ENCODE results near the gene HCN2. TPM values are rescaled to one million over a fixed set of nuclear protein-coding genes. Genes with fewer than 3 reads are reported as not detected.

HCN2 gene
- total and polyA plus RNA-seq, 10 of the 15 experiments (the other 5 are each of a cell fraction or from before 2014, with no cell fraction given) = 0.01 to 0.54 (median 0.08) TPM; not detected in 4

- TF ChIP-seq IRF5 (IDR thresholded peaks at IDR 0.05; ENCODE audit: borderline replicate concordance) (no peak), IRF4 (IDR thresholded peaks at IDR 0.05; ENCODE audit: low read depth, low read length) (no peak), SUPT20H (IDR thresholded peaks at IDR 0.05; ENCODE audit: borderline replicate concordance, control insufficient read depth, low read depth, low read length) (no peak), YY1 (IDR thresholded peaks at IDR 0.05; ENCODE audit: low read depth, low read length) (peak; percentile 30; the same call in 1 of the 2 replicates), ZBED1 (IDR thresholded peaks at IDR 0.05; ENCODE audit: borderline replicate concordance) (no peak), ZNF384 (IDR thresholded peaks at IDR 0.05; ENCODE audit: borderline replicate concordance, low read depth, low read length) (no peak), HDGF (IDR thresholded peaks at IDR 0.05) (no peak), NR2C1 (IDR thresholded peaks at IDR 0.05) (no peak), MTA3 (IDR thresholded peaks at IDR 0.05; ENCODE audit: borderline replicate concordance, low read length) (no peak), RCOR1 (conservative IDR thresholded peaks at IDR 0.05; ENCODE audit: low read depth, low read length) (peak; percentile 98), RELB (IDR thresholded peaks at IDR 0.05; ENCODE audit: low read depth) (no peak), ZZZ3 (IDR thresholded peaks at IDR 0.05; ENCODE audit: control insufficient read depth, insufficient read length, low read depth) (peak; percentile 94), ZBTB33 (IDR thresholded peaks at IDR 0.05) (no peak), RB1 (IDR thresholded peaks at IDR 0.05; ENCODE audit: borderline replicate concordance) (no peak), SP1 (IDR thresholded peaks at IDR 0.05; ENCODE audit: low read depth, low read length) (no peak), SKIL (IDR thresholded peaks at IDR 0.05; ENCODE audit: low read depth, poor library complexity, severe bottlenecking) (no peak), MTA2 (IDR thresholded peaks at IDR 0.05; ENCODE audit: low read depth) (no peak), EP300 (IDR thresholded peaks at IDR 0.05; ENCODE audit: borderline replicate concordance in 1 of 2, control insufficient read depth in 1 of 2, low read depth in 2 of 2, low read length in 2 of 2) (no peak; a peak in 1 of 4 replicates), ETV6 (conservative IDR thresholded peaks at IDR 0.05 in 1 of 2, IDR thresholded peaks at IDR 0.05 in 1 of 2; ENCODE audit: borderline replicate concordance in 1 of 2, low read depth in 1 of 2) (no peak), SUZ12 (IDR thresholded peaks at IDR 0.05; ENCODE audit: unreplicated experiment) (no peak), MEF2B (IDR thresholded peaks at IDR 0.05; ENCODE audit: partially characterized antibody, poor library complexity, severe bottlenecking) (no peak), EZH2 (IDR thresholded peaks at IDR 0.05; ENCODE audit: borderline replicate concordance, control insufficient read depth, low read depth, low read length) (no peak)
These were observed 8.0 kb downstream of the HCN2 start (continued) for GRCh38 chr19:597406-598315.
